ENCODE data around the gene SHISA9.

DNA sequence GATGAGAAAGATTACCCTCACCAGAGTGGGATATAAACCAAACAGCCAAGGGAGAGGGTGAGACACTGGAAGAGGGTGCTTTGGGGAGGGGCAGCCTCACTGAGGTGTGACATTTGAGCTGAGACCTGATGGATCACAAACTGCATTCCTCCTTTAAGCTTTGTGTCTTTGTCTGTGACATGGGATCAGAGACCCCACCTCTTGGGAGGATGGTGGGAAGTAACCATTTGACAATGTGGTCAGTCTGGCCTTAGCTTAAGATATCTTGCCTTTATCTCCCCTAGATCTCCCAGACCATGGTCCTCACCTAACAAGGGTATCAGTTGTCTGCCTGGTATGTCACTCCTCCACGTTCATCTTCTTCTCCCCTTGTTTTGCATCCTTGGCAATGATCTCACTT is 163.4 kb downstream of the SHISA9 start:
- TF ChIP-seq, protein P1, sequence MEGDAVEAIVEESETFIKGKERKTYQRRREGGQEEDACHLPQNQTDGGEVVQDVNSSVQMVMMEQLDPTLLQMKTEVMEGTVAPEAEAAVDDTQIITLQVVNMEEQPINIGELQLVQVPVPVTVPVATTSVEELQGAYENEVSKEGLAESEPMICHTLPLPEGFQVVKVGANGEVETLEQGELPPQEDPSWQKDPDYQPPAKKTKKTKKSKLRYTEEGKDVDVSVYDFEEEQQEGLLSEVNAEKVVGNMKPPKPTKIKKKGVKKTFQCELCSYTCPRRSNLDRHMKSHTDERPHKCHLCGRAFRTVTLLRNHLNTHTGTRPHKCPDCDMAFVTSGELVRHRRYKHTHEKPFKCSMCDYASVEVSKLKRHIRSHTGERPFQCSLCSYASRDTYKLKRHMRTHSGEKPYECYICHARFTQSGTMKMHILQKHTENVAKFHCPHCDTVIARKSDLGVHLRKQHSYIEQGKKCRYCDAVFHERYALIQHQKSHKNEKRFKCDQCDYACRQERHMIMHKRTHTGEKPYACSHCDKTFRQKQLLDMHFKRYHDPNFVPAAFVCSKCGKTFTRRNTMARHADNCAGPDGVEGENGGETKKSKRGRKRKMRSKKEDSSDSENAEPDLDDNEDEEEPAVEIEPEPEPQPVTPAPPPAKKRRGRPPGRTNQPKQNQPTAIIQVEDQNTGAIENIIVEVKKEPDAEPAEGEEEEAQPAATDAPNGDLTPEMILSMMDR (IDR thresholded peaks at IDR 0.05) = no peak
- no peak for TF ChIP-seq POLR2AphosphoS5 (IDR thresholded peaks at IDR 0.05)

All from prostate gland (tissue), 2 donors.